Lower leg skin (tissue), 3 donors: ENCODE data around the gene SYNJ2BP.

ENCODE experiments used
- CTCF ChIP-seq, 3 donors: fragments of 450-650 bp; IDR thresholded peaks; one replicate each; pipeline ENCODE4 v1.5.1; 2016; ENCODE audit warnings: antibody characterized with exemption in 3 of 3, mild to moderate bottlenecking in 3 of 3, moderate library complexity in 2 of 3
- POLR2A ChIP-seq, 2 donors: fragments of 450-650 bp; IDR thresholded peaks; one replicate each; pipeline ENCODE4 v1.6.1; 2016 to 2017; ENCODE audit warnings: antibody characterized with exemption in 2 of 2, mild to moderate bottlenecking in 1 of 2, moderate library complexity in 1 of 2

DNA sequence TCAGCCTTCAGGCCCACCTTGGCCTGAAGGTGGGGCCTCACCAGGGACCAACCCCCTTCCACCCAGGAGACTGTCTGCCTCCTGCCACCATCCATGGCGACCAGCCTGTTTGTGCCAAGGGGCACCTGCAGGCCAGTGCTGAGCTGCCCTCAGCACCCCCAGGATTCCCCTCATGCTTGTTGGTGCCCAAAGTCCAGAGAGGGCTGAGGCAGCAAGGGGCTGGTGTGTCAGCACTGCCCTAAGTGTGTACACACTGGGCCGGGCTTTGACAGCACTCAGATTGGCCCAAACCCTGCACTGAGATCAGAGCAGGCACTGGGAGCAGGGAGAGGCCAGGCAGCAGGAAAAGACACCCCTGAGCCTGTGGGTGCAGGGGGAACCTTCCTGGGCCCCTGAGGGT lies 18.6 kb downstream of the SYNJ2BP start:
- TF ChIP-seq CTCF (IDR thresholded peaks at IDR 0.05), result no peak
- no peak for TF ChIP-seq POLR2A (IDR thresholded peaks at IDR 0.05)
